HG03571 (cell line): Measurements from ENCODE around the gene SMU1.
A peak's percentile ranks its signal among the peaks of the same experiment; 100 is the strongest.

Source experiments
- ATAC-seq: cut with Tn5 transposase; IDR thresholded peaks from one replicate; pipeline ENCODE4 v1.9.1; 2021; ENCODE audit not compliant: unreplicated experiment

The SMU1 gene

GRCh38 chr9:33046061-33046460 lies 30.4 kb downstream of the SMU1 start:
- no peak for ATAC-seq

GRCh38 chr9:33044677-33045282 lies 31.7 kb downstream of the SMU1 start:
- ATAC-seq: no peak

- peak; percentile 74 for ATAC-seq
These were observed 32.3 kb downstream of the SMU1 start for GRCh38 chr9:33044162-33044673.

GRCh38 chr9:33043671-33044070 lies 32.8 kb downstream of the SMU1 start:
- no peak for ATAC-seq

GRCh38 chr9:33042473-33042872 lies 34.0 kb downstream of the SMU1 start:
- ATAC-seq: no peak

GRCh38 chr9:33041432-33042188 lies 34.9 kb downstream of the SMU1 start:
- no peak for ATAC-seq

GRCh38 chr9:33040792-33041431 lies 35.6 kb downstream of the SMU1 start:
- ATAC-seq: no peak

- no peak for ATAC-seq
These were observed 43.6 kb downstream of the SMU1 start for GRCh38 chr9:33032865-33033264.

GRCh38 chr9:33032292-33032691 lies 44.2 kb downstream of the SMU1 start:
- no peak for ATAC-seq

- no peak for ATAC-seq
These were observed 46.2 kb downstream of the SMU1 start for GRCh38 chr9:33030285-33030684.

GRCh38 chr9:33029231-33029786 lies 47.2 kb downstream of the SMU1 start:
- ATAC-seq: no peak

GRCh38 chr9:33025572-33026342 lies 50.7 kb downstream of the SMU1 start:
- peak; percentile 33 for ATAC-seq

- ATAC-seq: peak; percentile 92
These were observed 51.4 kb downstream of the SMU1 start, which contains the start of gene DNAJA1 for GRCh38 chr9:33024966-33025571. Gene DNAJA1, plus strand, starts transcription at chr9:33025273. Its CDS starts 1,212 bp downstream, at chr9:33026485.

- peak; percentile 0 for ATAC-seq
These were observed 52.1 kb downstream of the SMU1 start for GRCh38 chr9:33024126-33024965.

- ATAC-seq: no peak
These were observed 52.8 kb downstream of the SMU1 start for GRCh38 chr9:33023661-33024060.

GRCh38 chr9:33022755-33023154 lies 53.7 kb downstream of the SMU1 start:
- no peak for ATAC-seq

GRCh38 chr9:33022303-33022702 lies 54.2 kb downstream of the SMU1 start:
- no peak for ATAC-seq

GRCh38 chr9:33019797-33020196 lies 56.7 kb downstream of the SMU1 start:
- no peak for ATAC-seq

GRCh38 chr9:33017283-33018041 lies 59.0 kb downstream of the SMU1 start:
- no peak for ATAC-seq
